SK-N-SH treated with all-trans-retinoic acid at 6 μM for 48 hours (cell line): Measurements from ENCODE around the gene GATA6.
"Not testable (repeated sequence)": the region's sequence is repeated elsewhere in the genome, so short reads cannot be mapped to it uniquely, and the experiment has no call there.

Source experiments
- ATAC-seq: fragments of 200-7000 bp; cut with Tn5 transposase; 3 replicates; pipeline ENCODE4 v1.9.1; 2020; ENCODE audit warnings: mild to moderate bottlenecking, moderate library complexity
- ARNTL ChIP-seq: fragments of 450-650 bp; formaldehyde crosslinking; IDR thresholded peaks from 2 replicates; pipeline ENCODE4 v1.5.0; 2020; ENCODE audit warnings: low read depth, mild to moderate bottlenecking, moderate library complexity, borderline replicate concordance
- BACH2 ChIP-seq: fragments of 250-450 bp; sonication (Bioruptor Pico); IDR thresholded peaks from 2 replicates; pipeline ENCODE4 v1.9.0; 2021; ENCODE audit warnings: mild to moderate bottlenecking, borderline replicate concordance
- CSDC2 ChIP-seq: fragments of 250-450 bp; sonication (Bioruptor Pico); IDR thresholded peaks from 2 replicates; pipeline ENCODE4 v1.5.0; 2020; ENCODE audit warnings: mild to moderate bottlenecking, moderate library complexity
- GLIS3 ChIP-seq: fragments of 250-450 bp; sonication (Bioruptor Pico); IDR thresholded peaks from 2 replicates; pipeline ENCODE4 v1.5.0; 2020; ENCODE audit warnings: mild to moderate bottlenecking, moderate library complexity
- OSR1 ChIP-seq: fragments of 250-450 bp; sonication (Bioruptor Pico); IDR thresholded peaks from 2 replicates; pipeline ENCODE4 v1.8.0; 2022; ENCODE audit warnings: moderate library complexity, mild to moderate bottlenecking, inconsistent platforms
- SNAI2 ChIP-seq: fragments of 250-450 bp; sonication (Bioruptor Pico); IDR thresholded peaks from 2 replicates; pipeline ENCODE4 v1.5.0; 2020; ENCODE audit warnings: mild to moderate bottlenecking, moderate library complexity
- ZC3H10 ChIP-seq: fragments of 250-450 bp; sonication (Bioruptor Pico); IDR thresholded peaks from 2 replicates; pipeline ENCODE4 v1.5.1; 2021; ENCODE audit warnings: mild to moderate bottlenecking, moderate library complexity
- ZFP3 ChIP-seq: fragments of 250-450 bp; sonication (Bioruptor Pico); IDR thresholded peaks from 2 replicates; pipeline ENCODE4 v1.5.0; 2020; ENCODE audit warnings: mild to moderate bottlenecking, moderate library complexity
- ZFP30 ChIP-seq: fragments of 450-650 bp; formaldehyde crosslinking; IDR thresholded peaks from 2 replicates; pipeline ENCODE4 v1.5.0; 2022; ENCODE audit warnings: mild to moderate bottlenecking, moderate library complexity
- ZNF70 ChIP-seq: fragments of 450-650 bp; formaldehyde crosslinking; IDR thresholded peaks from 2 replicates; pipeline ENCODE4 v1.5.0; 2020; ENCODE audit warnings: mild to moderate bottlenecking, moderate library complexity
- ZNF8 ChIP-seq: fragments of 450-650 bp; formaldehyde crosslinking; IDR thresholded peaks from 2 replicates; pipeline ENCODE4 v1.5.0; 2020; ENCODE audit warnings: mild to moderate bottlenecking, moderate library complexity
- TF ChIP-seq, protein P1 (sequence below): fragments of 250-450 bp; sonication (Bioruptor Pico); IDR thresholded peaks from 2 replicates; pipeline ENCODE4 v1.8.0; 2021; ENCODE audit warnings: low read depth, mild to moderate bottlenecking, moderate library complexity, borderline replicate concordance
- TF ChIP-seq, protein P2 (sequence below): fragments of 250-450 bp; sonication (Bioruptor Pico); IDR thresholded peaks from 2 replicates; pipeline ENCODE4 v1.8.0; 2020; ENCODE audit warnings: mild to moderate bottlenecking, moderate library complexity, borderline replicate concordance
- TF ChIP-seq, protein P3 (sequence below): fragments of 250-450 bp; sonication (Bioruptor Pico); IDR thresholded peaks from 2 replicates; pipeline ENCODE4 v1.5.1; 2021; ENCODE audit warnings: mild to moderate bottlenecking, moderate library complexity
- TF ChIP-seq, protein P4 (sequence below): fragments of 250-450 bp; sonication (Bioruptor Pico); IDR thresholded peaks from 2 replicates; pipeline ENCODE4 v1.5.1; 2020; ENCODE audit warnings: low read depth, mild to moderate bottlenecking, moderate library complexity
- TF ChIP-seq, protein P5 (sequence below): fragments of 250-450 bp; sonication (Bioruptor Pico); IDR thresholded peaks from 2 replicates; pipeline ENCODE4 v1.5.0; 2020; ENCODE audit warnings: mild to moderate bottlenecking, moderate library complexity

GATA6 gene

DNA sequence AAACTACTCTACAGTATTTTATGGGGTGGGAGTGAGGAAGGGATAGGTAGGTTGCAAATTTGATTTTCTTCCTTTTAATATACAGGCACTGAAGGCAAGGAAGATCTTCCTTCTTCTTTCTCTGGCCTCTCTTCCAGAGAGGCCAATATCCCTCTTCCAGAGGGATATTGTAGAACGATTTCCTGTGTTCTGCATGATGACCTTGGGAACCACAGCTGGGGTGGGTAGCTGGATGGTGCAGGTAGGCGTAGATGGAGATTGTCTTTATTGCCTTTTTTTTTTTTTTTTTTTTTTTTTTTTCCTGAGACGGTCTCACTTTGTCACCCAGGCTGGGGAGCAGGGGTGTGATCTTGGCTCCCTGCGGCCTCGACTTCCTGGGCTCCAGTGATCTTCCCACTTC is 49.4 kb downstream of the GATA6 start:
- no peak for ATAC-seq
- TF ChIP-seq, protein P1, sequence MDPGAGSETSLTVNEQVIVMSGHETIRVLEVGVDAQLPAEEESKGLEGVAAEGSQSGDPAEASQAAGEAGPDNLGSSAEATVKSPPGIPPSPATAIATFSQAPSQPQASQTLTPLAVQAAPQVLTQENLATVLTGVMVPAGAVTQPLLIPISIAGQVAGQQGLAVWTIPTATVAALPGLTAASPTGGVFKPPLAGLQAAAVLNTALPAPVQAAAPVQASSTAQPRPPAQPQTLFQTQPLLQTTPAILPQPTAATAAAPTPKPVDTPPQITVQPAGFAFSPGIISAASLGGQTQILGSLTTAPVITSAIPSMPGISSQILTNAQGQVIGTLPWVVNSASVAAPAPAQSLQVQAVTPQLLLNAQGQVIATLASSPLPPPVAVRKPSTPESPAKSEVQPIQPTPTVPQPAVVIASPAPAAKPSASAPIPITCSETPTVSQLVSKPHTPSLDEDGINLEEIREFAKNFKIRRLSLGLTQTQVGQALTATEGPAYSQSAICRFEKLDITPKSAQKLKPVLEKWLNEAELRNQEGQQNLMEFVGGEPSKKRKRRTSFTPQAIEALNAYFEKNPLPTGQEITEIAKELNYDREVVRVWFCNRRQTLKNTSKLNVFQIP = no peak
- TF ChIP-seq, protein P2, sequence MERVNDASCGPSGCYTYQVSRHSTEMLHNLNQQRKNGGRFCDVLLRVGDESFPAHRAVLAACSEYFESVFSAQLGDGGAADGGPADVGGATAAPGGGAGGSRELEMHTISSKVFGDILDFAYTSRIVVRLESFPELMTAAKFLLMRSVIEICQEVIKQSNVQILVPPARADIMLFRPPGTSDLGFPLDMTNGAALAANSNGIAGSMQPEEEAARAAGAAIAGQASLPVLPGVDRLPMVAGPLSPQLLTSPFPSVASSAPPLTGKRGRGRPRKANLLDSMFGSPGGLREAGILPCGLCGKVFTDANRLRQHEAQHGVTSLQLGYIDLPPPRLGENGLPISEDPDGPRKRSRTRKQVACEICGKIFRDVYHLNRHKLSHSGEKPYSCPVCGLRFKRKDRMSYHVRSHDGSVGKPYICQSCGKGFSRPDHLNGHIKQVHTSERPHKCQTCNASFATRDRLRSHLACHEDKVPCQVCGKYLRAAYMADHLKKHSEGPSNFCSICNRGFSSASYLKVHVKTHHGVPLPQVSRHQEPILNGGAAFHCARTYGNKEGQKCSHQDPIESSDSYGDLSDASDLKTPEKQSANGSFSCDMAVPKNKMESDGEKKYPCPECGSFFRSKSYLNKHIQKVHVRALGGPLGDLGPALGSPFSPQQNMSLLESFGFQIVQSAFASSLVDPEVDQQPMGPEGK = no peak
- TF ChIP-seq BACH2 (CRISPR knock-in tag) = no peak
- TF ChIP-seq ARNTL (CRISPR knock-in tag) = no peak
- TF ChIP-seq SNAI2 (CRISPR knock-in tag) = no peak

DNA sequence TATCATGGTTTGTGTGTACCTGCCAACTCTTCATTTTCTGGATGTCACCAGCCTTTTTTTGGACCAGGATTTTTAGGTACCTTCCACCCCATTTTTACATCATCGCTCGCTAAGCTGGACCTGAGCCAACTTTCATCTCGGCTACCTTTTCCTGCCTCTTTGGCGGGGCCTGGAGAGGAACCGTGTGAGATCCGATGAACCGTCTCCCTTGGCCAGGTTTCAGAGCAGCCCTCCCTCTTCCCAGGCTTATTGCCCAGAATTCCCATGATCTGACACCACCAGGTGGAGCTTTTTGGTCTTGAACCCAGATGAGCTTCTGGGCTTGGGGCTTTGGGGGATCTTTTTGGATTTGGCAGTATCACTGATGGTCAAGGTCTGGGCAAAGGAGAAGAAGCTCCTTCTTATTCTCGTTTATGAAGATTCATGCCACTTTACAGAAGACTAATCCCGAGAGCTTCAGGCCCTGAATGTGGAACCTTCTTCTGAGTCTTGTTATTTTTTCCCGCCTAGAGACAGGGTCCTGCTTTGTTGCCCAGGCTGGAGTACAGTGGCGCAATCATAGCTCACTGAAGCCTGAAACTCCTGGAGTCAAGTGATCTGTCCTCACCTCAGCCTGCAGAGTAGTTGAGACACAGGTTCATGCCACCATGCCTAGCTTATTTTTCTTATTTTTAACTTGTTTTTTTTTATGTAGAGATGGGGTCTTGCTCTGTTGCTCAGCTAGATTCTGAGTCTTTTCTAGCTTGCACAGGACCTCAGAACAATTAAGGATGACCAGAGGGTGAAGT is 50.4 kb downstream of the GATA6 start:
- no peak for ATAC-seq
- TF ChIP-seq, protein P3, sequence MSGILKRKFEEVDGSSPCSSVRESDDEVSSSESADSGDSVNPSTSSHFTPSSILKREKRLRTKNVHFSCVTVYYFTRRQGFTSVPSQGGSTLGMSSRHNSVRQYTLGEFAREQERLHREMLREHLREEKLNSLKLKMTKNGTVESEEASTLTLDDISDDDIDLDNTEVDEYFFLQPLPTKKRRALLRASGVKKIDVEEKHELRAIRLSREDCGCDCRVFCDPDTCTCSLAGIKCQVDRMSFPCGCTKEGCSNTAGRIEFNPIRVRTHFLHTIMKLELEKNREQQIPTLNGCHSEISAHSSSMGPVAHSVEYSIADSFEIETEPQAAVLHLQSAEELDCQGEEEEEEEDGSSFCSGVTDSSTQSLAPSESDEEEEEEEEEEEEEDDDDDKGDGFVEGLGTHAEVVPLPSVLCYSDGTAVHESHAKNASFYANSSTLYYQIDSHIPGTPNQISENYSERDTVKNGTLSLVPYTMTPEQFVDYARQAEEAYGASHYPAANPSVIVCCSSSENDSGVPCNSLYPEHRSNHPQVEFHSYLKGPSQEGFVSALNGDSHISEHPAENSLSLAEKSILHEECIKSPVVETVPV (CRISPR knock-in tag) = no peak
- no peak for TF ChIP-seq OSR1 (CRISPR knock-in tag)
- no peak for TF ChIP-seq CSDC2 (CRISPR knock-in tag)
- TF ChIP-seq, protein P4, sequence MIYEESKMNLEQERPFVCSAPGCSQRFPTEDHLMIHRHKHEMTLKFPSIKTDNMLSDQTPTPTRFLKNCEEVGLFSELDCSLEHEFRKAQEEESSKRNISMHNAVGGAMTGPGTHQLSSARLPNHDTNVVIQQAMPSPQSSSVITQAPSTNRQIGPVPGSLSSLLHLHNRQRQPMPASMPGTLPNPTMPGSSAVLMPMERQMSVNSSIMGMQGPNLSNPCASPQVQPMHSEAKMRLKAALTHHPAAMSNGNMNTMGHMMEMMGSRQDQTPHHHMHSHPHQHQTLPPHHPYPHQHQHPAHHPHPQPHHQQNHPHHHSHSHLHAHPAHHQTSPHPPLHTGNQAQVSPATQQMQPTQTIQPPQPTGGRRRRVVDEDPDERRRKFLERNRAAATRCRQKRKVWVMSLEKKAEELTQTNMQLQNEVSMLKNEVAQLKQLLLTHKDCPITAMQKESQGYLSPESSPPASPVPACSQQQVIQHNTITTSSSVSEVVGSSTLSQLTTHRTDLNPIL (CRISPR knock-in tag) = no peak
- no peak for TF ChIP-seq ZNF8
- TF ChIP-seq ZFP30 (CRISPR knock-in tag) = no peak
- TF ChIP-seq ARNTL (CRISPR knock-in tag) = no peak
- TF ChIP-seq, protein P1 = no peak
- no peak for TF ChIP-seq ZC3H10
- no peak for TF ChIP-seq ZFP3
- TF ChIP-seq, protein P2 = no peak
- TF ChIP-seq, protein P5, sequence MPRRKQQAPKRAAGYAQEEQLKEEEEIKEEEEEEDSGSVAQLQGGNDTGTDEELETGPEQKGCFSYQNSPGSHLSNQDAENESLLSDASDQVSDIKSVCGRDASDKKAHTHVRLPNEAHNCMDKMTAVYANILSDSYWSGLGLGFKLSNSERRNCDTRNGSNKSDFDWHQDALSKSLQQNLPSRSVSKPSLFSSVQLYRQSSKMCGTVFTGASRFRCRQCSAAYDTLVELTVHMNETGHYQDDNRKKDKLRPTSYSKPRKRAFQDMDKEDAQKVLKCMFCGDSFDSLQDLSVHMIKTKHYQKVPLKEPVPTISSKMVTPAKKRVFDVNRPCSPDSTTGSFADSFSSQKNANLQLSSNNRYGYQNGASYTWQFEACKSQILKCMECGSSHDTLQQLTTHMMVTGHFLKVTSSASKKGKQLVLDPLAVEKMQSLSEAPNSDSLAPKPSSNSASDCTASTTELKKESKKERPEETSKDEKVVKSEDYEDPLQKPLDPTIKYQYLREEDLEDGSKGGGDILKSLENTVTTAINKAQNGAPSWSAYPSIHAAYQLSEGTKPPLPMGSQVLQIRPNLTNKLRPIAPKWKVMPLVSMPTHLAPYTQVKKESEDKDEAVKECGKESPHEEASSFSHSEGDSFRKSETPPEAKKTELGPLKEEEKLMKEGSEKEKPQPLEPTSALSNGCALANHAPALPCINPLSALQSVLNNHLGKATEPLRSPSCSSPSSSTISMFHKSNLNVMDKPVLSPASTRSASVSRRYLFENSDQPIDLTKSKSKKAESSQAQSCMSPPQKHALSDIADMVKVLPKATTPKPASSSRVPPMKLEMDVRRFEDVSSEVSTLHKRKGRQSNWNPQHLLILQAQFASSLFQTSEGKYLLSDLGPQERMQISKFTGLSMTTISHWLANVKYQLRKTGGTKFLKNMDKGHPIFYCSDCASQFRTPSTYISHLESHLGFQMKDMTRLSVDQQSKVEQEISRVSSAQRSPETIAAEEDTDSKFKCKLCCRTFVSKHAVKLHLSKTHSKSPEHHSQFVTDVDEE (CRISPR knock-in tag) = no peak
- no peak for TF ChIP-seq SNAI2 (CRISPR knock-in tag)
- no peak for TF ChIP-seq GLIS3 (CRISPR knock-in tag)
- no peak for TF ChIP-seq ZNF70 (CRISPR knock-in tag)

DNA sequence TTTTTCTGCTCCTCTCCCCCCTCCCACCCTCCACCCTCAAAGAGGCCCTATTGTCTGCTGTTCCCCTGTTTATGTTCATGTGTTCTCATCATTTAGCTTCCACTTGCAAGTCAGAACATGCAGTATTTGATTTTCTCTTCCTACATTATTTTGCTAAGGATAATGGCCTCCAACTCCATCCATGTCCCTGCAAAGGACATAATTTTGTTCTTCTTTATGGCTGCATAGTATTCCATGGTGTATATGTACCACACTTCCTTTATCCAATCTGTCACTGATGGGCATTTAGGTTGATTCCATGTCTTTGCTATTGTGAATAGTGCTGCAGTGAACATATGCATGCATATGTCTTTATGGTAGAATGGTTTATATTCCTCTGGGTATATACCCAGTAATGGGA is 51.2 kb downstream of the GATA6 start:
- not testable (repeated sequence) for ATAC-seq
